GM10847 (cell line): ENCODE measurements around the gene TASOR2.

Experiments used
- POLR2A ChIP-seq: IDR thresholded peaks from 2 replicates; pipeline ENCODE4 v1.6.1; 2011; ENCODE audit not compliant: insufficient read length; ENCODE audit errors: extremely low read depth

TASOR2 gene

DNA sequence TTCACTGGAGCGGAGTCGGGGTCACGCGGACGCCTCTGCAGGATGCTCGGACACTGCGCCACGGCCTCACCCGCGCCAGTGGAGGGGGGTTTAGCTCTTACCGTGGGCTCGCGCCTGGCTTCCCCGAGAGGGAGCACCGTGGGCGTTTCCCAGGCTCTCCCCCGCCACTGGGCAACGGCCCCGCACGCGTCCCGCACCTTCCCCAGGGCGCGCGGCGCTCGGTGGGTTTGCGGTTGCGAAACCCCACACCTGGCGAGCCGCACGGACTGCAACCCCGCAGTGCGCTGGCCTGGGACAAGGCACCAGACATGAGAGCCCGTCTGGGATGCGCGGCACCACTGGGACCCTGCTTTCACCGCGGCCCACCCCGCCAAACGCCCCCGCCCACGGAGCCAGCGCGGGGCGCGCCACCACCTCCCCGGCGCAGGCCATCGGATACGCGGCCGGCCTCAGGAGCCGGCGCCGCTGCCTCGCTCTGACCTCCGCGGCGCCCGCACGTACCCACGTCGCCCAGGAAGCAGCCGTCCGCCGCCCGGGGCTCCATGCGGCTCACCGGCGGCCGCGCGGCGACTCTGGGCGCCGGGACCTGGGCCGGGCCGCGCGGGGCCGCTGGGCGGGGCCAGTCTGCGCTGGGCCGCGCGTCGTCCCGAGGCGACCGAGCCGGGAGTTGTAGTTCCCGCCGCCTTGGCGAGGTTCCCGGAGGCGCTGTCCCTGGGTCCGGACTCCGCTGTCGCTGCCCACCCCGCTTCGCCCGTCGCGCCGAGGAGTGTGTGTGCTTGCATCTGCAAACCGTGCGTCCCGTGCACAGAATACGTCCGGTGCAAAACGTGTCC is 18.4 kb upstream of the TASOR2 start, which contains the start of gene ASB13:
ASB13 (minus strand) TSS at position 588 of the 833 bp plus-strand sequence; CDS start at position 544, 44 bp downstream.
- TF ChIP-seq POLR2A, result no peak

DNA sequence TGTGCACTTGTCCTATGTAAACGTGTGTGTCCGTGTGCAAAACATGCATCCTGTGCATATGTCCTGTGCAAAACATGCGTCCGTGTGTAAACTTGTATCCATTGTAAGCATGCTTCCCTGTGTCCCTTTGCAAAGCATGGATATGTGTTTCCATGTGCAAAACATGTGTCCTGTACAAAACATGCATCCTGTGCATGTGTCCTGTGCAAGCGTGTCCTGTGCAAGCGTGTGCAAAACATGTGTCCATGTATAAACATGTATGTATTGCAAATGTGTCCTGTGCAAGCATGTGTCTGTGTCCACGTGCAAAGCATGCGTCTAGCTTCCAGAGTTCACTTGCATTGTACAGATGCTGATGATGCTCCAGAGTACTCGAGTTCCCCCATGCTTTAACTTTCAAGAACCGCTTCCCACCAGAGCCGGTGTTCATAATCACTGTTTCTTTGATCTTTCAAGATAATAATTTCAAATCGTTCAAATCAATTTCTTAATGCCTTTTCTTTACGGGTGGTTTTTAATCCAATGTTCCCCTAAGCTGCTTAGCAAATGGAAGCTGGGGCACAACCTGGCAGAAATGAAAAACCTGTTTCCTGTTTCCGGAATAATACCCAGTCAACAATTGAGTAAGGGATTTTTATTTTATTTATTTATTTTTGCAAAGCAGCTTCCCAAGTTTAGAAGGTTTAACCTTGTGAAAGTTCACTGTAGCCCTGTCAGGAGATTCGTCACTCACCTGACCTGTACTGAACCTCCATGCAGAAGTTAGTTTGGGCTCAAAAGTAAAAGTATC is 17.6 kb upstream of the TASOR2 start:
- no peak for TF ChIP-seq POLR2A

DNA sequence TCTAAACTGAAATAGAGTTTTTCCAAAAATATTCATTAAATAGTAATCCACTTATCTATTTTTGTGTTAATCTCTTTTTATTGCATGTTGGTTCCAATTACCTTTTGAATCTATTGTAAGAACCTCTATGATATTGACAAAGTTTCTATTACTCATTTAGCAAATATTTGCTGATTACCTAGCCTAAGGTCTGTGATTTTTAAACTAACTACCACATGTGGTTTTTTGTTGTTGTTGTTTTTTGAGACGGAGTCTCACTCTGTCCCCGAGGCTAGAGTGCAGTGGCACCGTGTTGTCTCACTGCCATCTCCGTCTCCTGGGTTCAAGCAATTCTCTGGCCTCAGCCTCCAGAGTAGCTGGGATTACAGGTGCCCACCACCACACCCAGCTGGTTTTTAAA is 16.2 kb upstream of the TASOR2 start:
- TF ChIP-seq POLR2A, result no peak

DNA sequence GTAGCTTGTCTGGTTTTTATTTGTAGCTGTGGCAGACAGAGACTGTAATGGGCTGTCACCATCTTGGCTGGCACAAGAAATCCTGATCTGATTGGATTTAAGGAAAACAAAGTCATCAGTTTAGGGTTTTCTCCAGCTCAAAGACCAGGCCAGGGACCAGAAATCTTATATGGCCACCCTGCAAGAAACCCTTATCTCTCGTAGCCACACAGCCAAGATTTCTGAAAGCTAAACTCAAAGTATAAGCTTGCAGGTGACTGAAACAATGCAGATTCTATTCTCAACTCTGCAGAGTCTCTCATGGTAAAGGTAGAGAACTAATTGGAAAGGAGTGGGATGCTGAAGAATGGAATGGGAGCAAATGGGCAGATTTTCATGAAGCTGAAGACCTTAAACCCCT is 15.0 kb upstream of the TASOR2 start:
- TF ChIP-seq POLR2A, result no peak

DNA sequence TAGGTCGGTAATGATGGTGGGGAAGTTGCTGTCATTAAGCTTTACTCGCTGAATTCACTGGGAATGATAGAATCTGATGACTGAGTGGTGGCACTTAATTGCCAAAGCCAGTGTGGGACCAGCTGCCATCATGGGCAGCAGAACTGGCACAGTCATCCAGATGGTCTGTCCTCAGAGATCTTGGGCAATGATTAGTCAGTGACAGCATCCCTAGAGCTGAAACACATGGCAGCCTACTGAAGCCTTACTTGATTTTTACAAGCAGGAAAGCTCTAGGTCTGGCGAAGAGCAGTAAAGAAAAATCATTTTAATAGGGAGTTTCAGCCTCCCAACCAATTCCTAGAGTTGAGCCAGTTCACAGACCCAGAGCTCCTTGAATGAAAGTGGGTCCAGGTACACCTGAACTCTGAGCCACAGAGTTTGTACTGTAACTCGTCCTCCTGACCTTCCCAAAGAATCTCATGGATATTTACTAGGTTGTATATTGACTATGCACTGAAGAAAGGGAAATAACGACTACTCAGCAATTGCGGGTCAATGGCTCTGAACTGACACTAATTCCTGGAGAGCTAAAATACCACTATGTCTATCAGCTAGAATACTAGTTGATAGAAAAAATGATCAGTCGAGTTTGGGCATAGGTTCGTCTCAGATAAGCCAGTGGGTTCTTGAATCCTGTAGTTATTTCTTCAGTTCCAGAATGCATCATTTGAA is 13.8 kb upstream of the TASOR2 start:
- TF ChIP-seq POLR2A, result no peak

DNA sequence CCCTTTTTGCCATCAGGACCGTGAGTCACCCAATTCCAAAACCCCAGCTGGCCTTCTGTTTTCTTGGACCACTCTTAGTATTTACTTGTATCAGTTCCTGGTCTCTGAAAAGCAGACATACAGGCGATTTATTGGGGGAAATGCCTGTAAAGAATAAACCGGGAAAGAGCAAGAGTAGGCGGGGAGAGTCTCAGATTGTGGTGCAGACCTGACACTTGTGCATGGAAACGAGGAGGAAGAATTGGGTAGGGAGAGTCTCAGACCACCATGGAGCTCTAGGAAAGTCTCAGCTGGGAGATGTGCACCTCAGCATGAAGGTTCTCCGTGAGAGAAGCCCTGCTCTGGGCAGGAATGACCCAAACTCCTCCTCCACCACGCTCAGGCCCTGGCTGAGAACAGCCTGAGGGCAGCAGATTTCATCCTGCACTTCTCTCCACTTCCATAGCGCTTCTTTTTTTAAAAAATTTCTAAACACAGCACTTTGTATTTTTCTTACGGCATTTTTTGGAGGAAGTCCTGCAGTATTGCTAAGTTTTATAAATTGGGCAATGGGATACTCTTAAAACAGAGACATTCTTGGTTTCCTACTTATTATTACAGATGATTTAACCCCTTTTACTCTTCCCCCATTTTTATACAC is 6.1 kb upstream of the TASOR2 start:
- TF ChIP-seq POLR2A, result no peak

DNA sequence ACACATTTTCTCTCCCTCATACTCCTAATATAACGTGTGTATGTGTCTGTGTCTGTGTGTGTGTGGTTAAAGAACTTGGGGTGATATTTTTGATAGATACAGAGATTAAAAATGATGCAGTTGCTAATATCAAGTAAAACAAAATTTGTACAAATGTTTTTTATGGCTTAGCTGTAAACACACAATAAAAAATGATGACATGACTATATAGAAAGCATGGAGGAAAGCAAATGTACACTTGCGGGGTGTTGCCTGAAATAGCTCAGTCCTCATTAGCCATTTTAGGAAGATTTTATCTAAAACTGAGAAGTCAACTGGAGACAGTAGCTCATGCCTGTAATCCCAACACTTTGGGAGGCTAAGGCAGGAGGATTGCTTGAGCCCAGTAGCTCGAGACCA is 5.6 kb upstream of the TASOR2 start:
- TF ChIP-seq POLR2A, result no peak

DNA sequence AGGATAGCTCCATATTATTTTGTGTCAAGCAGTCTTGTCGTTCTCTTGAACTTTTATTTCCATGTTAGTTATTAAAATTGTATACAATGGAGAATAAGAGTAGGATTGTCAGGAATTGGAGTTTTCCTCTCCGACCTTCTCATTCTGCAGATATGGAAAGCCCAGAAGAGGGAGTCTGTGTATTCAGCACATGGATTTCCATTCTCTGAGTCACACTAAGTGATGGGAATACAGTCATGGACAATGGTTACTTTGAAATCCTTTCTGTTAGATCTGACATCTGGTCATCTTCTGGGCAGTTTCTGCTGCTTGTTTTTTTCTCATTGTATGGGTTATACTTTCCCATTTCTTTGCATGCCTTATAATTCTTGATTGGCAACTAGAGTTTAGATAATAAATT is 5.0 kb upstream of the TASOR2 start:
- TF ChIP-seq POLR2A, result no peak

DNA sequence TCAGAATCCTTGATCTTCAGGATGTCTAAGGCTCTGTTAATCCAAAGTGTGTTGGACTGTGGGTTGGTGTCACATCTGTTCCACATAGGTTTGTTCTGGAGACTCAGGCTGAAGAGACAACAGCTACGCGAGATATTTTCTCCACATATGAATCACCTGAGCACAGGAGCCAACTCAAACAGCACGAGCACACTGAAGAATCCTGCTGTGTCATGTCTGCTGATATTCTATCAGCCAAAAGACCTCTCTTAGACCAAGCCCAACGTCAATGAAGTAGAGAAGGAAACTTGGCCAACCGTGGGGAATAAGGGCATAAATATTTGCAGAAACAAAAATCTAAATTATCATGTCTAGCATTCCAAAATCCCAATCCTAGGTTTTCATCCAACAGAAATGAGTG is 2.7 kb upstream of the TASOR2 start:
- TF ChIP-seq POLR2A, result no peak

DNA sequence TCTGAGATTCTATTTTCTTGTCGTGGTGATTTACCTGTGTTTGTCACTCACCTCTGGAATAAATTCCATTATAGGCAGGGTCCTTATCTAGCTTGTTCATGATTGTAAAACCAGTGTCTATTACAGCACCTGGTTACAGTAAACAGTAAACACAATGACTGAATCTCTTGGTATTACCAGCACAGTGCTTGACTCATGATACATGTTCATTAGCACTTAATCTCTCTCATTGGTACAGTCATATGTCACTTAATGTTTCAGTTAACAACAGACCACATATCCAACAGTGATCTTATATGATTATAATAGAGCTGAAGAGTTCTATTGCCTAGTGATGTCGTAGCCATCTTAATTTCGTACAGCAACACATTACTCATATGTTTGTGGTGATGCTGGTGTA is 1.6 kb upstream of the TASOR2 start:
- no peak for TF ChIP-seq POLR2A

DNA sequence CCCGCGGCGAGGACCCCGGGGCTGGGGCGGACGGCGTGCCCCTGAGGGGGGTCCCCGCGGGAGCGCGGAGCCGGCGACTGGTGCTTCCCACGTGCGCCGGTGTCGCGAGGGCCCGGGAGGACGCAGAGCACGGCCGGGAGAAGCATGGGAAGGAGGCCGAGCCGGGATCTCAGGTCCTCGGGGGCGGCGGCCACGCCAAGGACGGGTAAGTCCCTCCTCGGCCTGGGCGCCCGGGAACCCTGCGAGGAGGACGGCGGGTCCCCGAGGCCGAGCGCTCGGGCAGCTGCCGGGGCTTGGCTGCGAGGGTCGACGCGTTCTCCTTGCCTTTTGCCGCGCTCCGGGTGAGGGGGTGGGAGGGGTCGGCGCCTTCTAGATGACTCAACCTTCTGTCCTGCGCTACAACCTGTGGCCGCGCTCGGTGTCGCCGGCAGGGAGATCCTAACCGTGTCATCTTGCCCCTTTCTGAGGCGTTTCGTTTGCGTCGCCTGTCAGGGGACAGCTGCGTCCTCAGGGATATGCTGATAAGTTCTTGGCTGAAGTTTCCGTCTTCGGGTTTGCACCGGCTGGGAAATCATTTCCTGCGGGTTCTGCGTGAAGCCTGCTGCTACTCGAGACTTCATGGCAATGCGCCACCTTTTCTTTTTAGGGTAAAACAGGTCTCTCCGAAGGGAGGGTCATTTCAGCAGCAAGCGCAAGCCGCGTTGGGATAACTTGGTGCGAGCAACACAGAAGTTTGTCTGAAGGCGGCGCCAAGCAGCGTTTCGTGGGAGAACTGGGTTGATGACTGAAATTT is 529 bp downstream of the TASOR2 start:
- no peak for TF ChIP-seq POLR2A

DNA sequence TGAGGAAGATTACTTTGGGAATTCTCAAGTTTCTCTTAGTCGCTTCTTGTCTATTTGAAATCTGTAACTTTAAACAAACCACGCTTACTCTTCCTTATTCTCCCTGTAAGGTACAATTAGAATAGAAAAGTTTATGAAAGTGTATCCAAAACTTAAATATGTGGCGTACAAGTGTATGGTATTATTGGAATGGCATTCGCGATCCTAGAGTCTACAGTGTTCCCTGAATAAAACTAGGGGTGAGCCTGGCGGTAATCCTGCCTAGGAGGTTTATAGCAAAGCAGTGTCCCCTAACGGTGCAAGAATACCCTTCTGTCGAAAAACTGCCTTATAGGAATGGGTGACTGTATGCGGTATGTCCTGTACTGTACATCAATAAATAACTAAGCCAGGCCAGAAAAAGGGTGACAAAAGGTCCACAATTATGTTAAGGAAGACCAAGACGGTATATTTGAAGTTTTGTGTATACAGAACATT is 1.2 kb downstream of the TASOR2 start:
- TF ChIP-seq POLR2A, result no peak

DNA sequence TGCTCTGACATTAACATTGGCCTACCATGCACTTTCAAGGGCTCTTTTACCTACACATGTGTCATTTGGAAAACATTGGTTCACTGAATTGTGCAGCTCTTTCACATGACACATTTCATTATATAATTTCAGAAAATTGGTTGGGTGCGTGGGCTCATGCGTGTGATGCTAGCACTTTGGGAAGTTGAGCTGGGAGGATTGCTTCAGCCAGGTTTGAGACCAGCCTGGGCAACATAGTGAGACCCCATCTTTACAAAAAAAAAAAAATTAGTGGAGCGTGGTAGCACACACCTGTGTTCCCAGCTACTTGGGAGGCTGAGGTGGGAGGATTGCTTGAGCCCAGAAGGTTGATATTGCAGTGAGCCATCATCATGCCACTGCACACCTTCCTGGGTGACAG is 3.9 kb downstream of the TASOR2 start:
- no peak for TF ChIP-seq POLR2A

DNA sequence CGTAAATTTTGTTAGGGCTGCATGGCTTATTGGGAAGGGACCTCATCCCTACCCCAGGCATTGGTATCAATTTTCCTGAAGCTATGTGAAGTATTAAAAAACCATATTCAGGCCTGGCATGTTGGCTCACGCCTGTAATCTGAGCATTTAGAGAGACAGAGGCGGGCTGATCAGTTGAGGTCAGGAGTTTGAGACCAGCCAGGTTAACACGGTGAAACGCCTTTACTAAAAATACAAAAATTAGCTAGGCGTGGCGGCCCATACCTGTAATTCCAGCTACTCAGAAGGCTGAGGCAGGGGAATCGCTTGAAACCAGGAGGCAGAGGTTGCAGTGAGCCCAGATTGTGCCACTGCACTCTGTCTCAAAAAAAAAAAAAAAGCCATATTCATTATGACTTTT is 7.1 kb downstream of the TASOR2 start:
- no peak for TF ChIP-seq POLR2A
